HG02798 (cell line): ENCODE data around the gene NKX2-1.

Experiments used
- ATAC-seq: cut with Tn5 transposase; IDR thresholded peaks from one replicate; pipeline ENCODE4 v1.9.1; 2021; ENCODE audit warnings: mild to moderate bottlenecking; ENCODE audit not compliant: unreplicated experiment, poor library complexity

Gene NKX2-1

GRCh38 chr14:36518586-36519430 lies 1.2 kb downstream of the NKX2-1 start:
- no peak for ATAC-seq

- ATAC-seq: no peak
Observed at GRCh38 chr14:36518031-36518585, 1.9 kb downstream of the NKX2-1 start.

- ATAC-seq: no peak
Observed at GRCh38 chr14:36517242-36518030, 2.6 kb downstream of the NKX2-1 start.

GRCh38 chr14:36516719-36517241 lies 3.3 kb downstream of the NKX2-1 start:
- ATAC-seq: no peak

GRCh38 chr14:36515896-36516718 lies 3.9 kb downstream of the NKX2-1 start:
- ATAC-seq: no peak

- ATAC-seq: no peak
Observed at GRCh38 chr14:36515105-36515593, 4.9 kb downstream of the NKX2-1 start.

GRCh38 chr14:36514278-36515104 lies 5.5 kb downstream of the NKX2-1 start:
- ATAC-seq: no peak

- no peak for ATAC-seq
Observed at GRCh38 chr14:36513451-36514277, 6.4 kb downstream of the NKX2-1 start.

- no peak for ATAC-seq
Observed at GRCh38 chr14:36513012-36513420, 7.0 kb downstream of the NKX2-1 start.

- no peak for ATAC-seq
Observed at GRCh38 chr14:36512585-36513003, 7.4 kb downstream of the NKX2-1 start.

- no peak for ATAC-seq
Observed at GRCh38 chr14:36511981-36512584, 7.9 kb downstream of the NKX2-1 start.

- ATAC-seq: no peak
Observed at GRCh38 chr14:36510874-36511273, 9.2 kb downstream of the NKX2-1 start.

GRCh38 chr14:36510078-36510799 lies 9.8 kb downstream of the NKX2-1 start:
- ATAC-seq: no peak

GRCh38 chr14:36509069-36509917 lies 10.7 kb downstream of the NKX2-1 start:
- no peak for ATAC-seq

- ATAC-seq: no peak
Observed at GRCh38 chr14:36508418-36509068, 11.5 kb downstream of the NKX2-1 start.
